Right lobe of liver (tissue), 6 donors: ENCODE measurements around the gene LXN. TPM values are rescaled to one million over a fixed set of nuclear protein-coding genes. Genes with fewer than 3 reads are reported as not detected.

Experiments used
- ATAC-seq, 4 donors: fragments of 200-7000 bp; cut with Tn5 transposase; one replicate each; pipeline ENCODE4 v1.9.1; 2020; ENCODE audit warnings: mild to moderate bottlenecking in 4 of 4, moderate library complexity in 4 of 4
- DNase-seq, 3 donors: peaks; one replicate each; pipeline ENCODE4 v3.0.0-alpha.2; 2020
- H3K27ac ChIP-seq, 3 donors: fragments of 200-600 bp; one replicate each; pipeline ENCODE4 v1.8.0; 2022
- H3K27me3 ChIP-seq, 2 donors: fragments of 200-600 bp; one replicate each; pipeline ENCODE4 v1.8.0; 2022
- H3K36me3 ChIP-seq, 4 donors: fragments of 200-600 bp; sonication (generic) in 1 of 4; one replicate each; pipeline versions ENCODE4 v1.5.1 to v1.8.0; 2017 to 2022; ENCODE audit warnings: control low read depth in 1 of 4
- H3K4me1 ChIP-seq, 4 donors: fragments of 200-600 bp; sonication (generic) in 1 of 4; one replicate each; pipeline versions ENCODE4 v1.5.1 to v1.8.0; 2017 to 2022; ENCODE audit warnings: control low read depth in 1 of 4
- H3K4me3 ChIP-seq, 3 donors: fragments of 200-600 bp; one replicate each; pipeline ENCODE4 v1.8.0; 2022
- H3K9me3 ChIP-seq, 4 donors: fragments of 200-600 bp; sonication (generic) in 1 of 4; one replicate each; pipeline versions ENCODE4 v1.5.1 to v1.8.0; 2017 to 2022; ENCODE audit warnings: control low read depth in 1 of 4
- CTCF ChIP-seq, 4 donors: fragments of 200-600 bp in 3 of 4; fragments of 450-650 bp in 1 of 4; IDR thresholded peaks; one replicate each; pipeline versions ENCODE4 v1.5.1 to v1.8.0; 2016 to 2022; ENCODE audit warnings: antibody characterized with exemption in 4 of 4, mild to moderate bottlenecking in 2 of 4
- POLR2A ChIP-seq: fragments of 450-650 bp; IDR thresholded peaks from one replicate; pipeline ENCODE4 v1.6.1; 2017; ENCODE audit warnings: antibody characterized with exemption, mild to moderate bottlenecking
- WGBS: methylation state at CpG from one replicate; pipeline ENCODE4 v1.1.6; 2018; ENCODE audit warnings: low coverage, low lambda C conversion rate; ENCODE audit not compliant: insufficient coverage; ENCODE audit errors: missing lambda C conversion rate; 5-methylcytosine and 5-hydroxymethylcytosine counted together
- intact Hi-C, 2 donors: fragments of 100-400 bp; cut with DNase I; formaldehyde crosslinking; loops; one replicate each; pipeline versions ENCODE4 v1.11.2 to v1.14.1; 2022
- total RNA-seq, 6 experiments: library from RNA; depleted of rRNA in 2 of 6; stranded (reverse); fragments of >200 nt in 2 of 6; fragmentation: NEBNext Ultra II Directional in 3 of 6; extraction: Animal tissue kit (Norgen Biotek cat#: 25700) in 3 of 6; gene quantifications; one replicate each; pipeline versions ENCODE4 v1.1.0 to v1.2.4, GENCODE V29; 2016 to 2023
- donor health status: DM: no; HTN: yes; CAD: no.
- donor health status: DM: no; HTN: no; CAD: no.
- donor health status: DM: no; HTN: no; CAD: no.
- donor health status: DM: no; HTN: yes; CAD: no.
- donor health status: DM: no; HTN: yes; CAD: no.

The LXN gene
- total RNA-seq, 6 experiments from 2014 or later, result 0.84 to 3.4 (median 2.0) TPM

DNA sequence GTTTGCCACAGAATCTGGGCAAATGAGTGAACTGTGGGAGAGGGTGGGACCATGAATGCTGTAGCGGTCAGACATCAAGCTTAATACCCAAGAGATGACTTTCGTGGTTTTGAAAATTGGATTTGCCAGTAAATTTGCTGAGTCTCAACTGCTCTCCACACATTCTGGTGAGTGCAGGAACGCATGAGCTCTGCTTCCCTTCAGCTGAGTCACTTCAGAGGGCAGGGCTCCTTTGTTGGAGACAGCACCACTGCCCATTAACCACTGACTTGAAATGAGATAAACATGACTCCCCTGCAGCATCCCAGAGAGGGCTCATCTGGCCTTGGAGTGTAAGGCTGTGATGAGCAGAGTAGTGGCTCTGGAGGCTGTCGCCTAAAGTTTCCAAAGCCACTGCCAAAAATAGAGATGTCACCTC lies 37.2 kb upstream of the LXN start:
- Histone ChIP-seq H3K4me1 (no peaks in the 10 kb centered on the region), H3K27ac (no peak overlapping the region), H3K36me3 (peaks cover 0 to 7% (median 2%) of the 10 kb centered on the region in 4 donors), H3K4me3 (no peak overlapping the region), H3K9me3 (no peaks in the 10 kb centered on the region), H3K27me3 (no peaks in the 10 kb centered on the region)
- DNase-seq, result no peak
- intact Hi-C loops, result no loop called here
- TF ChIP-seq POLR2A (no peak), CTCF (IDR thresholded peaks at IDR 0.05) (no peak)
- WGBS, result 67% methylated on average over 3 of the region's 4 CpGs
- peak in 1 of 4 donors; percentile 19 for ATAC-seq

DNA sequence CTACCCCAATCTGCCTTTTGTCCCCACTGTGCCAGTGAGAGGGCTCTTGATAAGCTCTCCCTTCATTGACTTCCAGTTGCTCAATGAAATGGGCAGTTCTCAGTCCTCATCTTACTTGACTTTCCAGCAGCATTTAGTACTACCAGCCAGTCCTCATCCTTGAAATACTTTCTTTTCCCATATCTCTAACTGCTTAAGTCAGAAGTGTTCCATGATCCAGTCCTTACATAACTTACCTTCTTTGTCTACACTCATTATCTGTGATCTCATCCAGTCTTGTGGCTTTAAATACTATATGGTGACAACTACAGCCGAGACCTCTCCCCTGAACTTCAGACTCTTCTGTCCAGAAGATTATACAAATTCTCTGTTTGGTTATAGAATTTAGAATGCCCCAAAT lies 31.1 kb upstream of the LXN start:
- no peaks in the 10 kb centered on the region for H3K9me3 ChIP-seq
- intact Hi-C loops, result no loop called here
- no peak overlapping the region for H3K4me3 ChIP-seq
- H3K36me3 ChIP-seq, result peaks cover 0 to 3% (median 0%) of the 10 kb centered on the region in 4 donors
- DNase-seq, result no peak
- no peak for ATAC-seq
- H3K27me3 ChIP-seq, result no peaks in the 10 kb centered on the region
- TF ChIP-seq POLR2A (no peak), CTCF (IDR thresholded peaks at IDR 0.05) (no peak)
- no peak overlapping the region for H3K27ac ChIP-seq
- 100% methylated on average over 1 of the region's 1 CpG for WGBS
- no peaks in the 10 kb centered on the region for H3K4me1 ChIP-seq

DNA sequence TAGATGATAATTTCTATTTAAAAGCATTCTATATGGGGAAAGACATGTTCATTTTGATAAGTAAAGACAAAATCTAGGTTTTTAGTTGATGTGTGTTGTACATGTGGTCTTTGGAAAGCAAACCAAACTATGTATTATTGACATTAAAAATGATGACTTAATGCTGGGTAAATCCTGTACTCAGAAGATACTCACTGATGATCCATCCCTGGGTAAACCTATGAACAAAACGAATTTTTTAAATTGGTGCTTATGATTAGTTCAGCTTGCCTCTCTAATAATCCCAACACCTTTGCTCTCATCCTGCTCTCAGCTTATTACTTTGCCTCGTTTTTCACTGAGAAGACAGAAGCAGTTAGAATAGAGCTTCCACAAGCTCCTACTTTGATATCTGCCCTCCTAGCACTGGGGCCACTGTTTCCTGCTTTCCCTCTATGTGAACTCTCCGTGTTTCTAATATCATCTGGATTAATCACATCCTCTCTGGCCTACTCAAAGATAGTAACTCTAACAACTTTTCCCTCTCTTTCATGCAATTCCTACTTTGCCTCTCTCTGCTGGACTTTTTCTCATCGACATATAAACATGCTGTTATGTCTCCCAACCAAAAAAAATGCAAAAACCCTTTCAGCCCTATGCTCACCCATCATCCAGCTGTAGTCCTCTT lies 30.5 kb upstream of the LXN start:
- intact Hi-C loops, result no loop called here
- no peak overlapping the region for H3K4me3 ChIP-seq
- H3K36me3 ChIP-seq, result peaks cover 0 to under 1% (median 0%) of the 10 kb centered on the region in 4 donors
- DNase-seq (no peak), ATAC-seq (peak; percentile 28 to 64 (median 48))
- H3K27ac ChIP-seq, result no peak overlapping the region
- H3K9me3 ChIP-seq, result no peaks in the 10 kb centered on the region
- TF ChIP-seq POLR2A (no peak), CTCF (IDR thresholded peaks at IDR 0.05) (no peak)
- H3K4me1 ChIP-seq, result no peaks in the 10 kb centered on the region
- WGBS, result 71% methylated on average over 4 of the region's 4 CpGs
- H3K27me3 ChIP-seq, result no peaks in the 10 kb centered on the region

GRCh38 chr3:158701420-158702065 lies 29.1 kb upstream of the LXN start:
- H3K9me3 ChIP-seq, result no peaks in the 10 kb centered on the region
- no peak overlapping the region for H3K27ac ChIP-seq
- DNase-seq, result no peak
- WGBS, result 82% methylated on average over 4 of the region's 4 CpGs
- no peaks in the 10 kb centered on the region for H3K36me3 ChIP-seq
- ATAC-seq, result no peak
- no peak overlapping the region for H3K4me3 ChIP-seq
- intact Hi-C loops, result no loop called here
- TF ChIP-seq POLR2A (no peak), CTCF (IDR thresholded peaks at IDR 0.05) (no peak)
- no peaks in the 10 kb centered on the region for H3K4me1 ChIP-seq
- no peaks in the 10 kb centered on the region for H3K27me3 ChIP-seq
